Lower lobe of right lung (tissue), 2 donors: ENCODE results near the gene KIF25. TPM values are rescaled to one million over a fixed set of nuclear protein-coding genes. Genes with fewer than 3 reads are reported as not detected.

Experiments
- ATAC-seq, 2 donors: fragments of 200-7000 bp; cut with Tn5 transposase; one replicate each; pipeline ENCODE4 v1.9.1; 2020 to 2022; ENCODE audit warnings: mild to moderate bottlenecking in 2 of 2, moderate library complexity in 2 of 2
- DNase-seq: peaks from one replicate; pipeline ENCODE4 v3.0.0-alpha.2; 2020
- H3K27ac ChIP-seq: fragments of 200-600 bp; one replicate; pipeline ENCODE4 v1.8.0; 2022
- H3K27me3 ChIP-seq: fragments of 200-600 bp; one replicate; pipeline ENCODE4 v1.8.0; 2022; ENCODE audit warnings: low read depth
- H3K36me3 ChIP-seq: fragments of 200-600 bp; one replicate; pipeline ENCODE4 v1.8.0; 2022; ENCODE audit warnings: mild to moderate bottlenecking
- H3K4me1 ChIP-seq: fragments of 200-600 bp; one replicate; pipeline ENCODE4 v1.8.0; 2022
- H3K4me3 ChIP-seq: fragments of 200-600 bp; one replicate; pipeline ENCODE4 v1.8.0; 2022; ENCODE audit warnings: mild to moderate bottlenecking
- H3K9me3 ChIP-seq: fragments of 200-600 bp; one replicate; pipeline ENCODE4 v1.8.0; 2022
- intact Hi-C: fragments of 100-400 bp; cut with DNase I; formaldehyde crosslinking; loops from one replicate; pipeline ENCODE4 v1.11.0; 2022
- total RNA-seq: library from RNA; stranded (reverse); fragmentation: NEBNext Ultra II Directional; extraction: Animal tissue kit (Norgen Biotek cat#: 25700); gene quantifications from one replicate; pipeline ENCODE4 v1.2.1, GENCODE V29; 2021
- TF ChIP-seq, protein P1 (sequence below): fragments of 200-600 bp; IDR thresholded peaks from one replicate; pipeline ENCODE4 v1.8.0; 2022; ENCODE audit warnings: antibody characterized with exemption, mild to moderate bottlenecking
- donor health status: DM: no; HTN: yes; CAD: no; lungs with severe emphysema.

The KIF25 gene
- total RNA-seq, 1 donor from 2014 or later: 0.56 TPM

DNA sequence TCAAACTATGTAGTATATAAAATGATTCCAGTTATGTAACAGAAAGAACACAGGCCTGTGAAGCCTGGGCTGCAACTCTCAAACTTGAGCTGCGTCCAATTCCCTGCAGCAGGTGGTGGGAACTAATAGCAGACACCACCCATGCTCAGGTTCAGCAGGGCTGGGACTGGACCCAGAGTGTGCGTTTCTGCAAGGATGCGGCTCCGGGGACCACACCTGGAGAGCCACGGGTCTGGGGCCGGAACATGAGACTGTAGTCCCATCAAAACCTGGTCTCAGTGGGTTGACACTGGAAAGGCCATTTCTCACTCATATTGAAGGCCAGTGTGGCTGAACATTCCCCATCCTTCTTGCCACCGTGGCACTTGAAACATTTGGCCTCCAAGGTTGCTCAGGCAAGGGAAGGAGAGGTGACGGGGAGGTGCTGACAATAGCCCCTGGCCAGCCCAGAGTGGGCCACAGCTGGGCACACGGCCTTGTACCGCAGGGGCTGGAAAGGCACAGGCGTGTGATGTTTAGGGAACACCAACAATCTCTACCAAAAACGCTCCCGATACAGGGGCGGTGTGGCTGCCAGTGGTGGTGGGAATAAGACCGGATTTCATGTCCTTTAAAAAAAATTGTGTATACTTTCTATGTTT lies 43.5 kb downstream of the KIF25 start:
- no peak for ATAC-seq
- no peak for DNase-seq
- Histone ChIP-seq H3K27ac (no peak overlapping the region), H3K27me3 (no peaks in the 10 kb centered on the region), H3K36me3 (no peaks in the 10 kb centered on the region), H3K4me3 (no peak overlapping the region), H3K9me3 (peaks cover 27% of the 10 kb centered on the region), H3K4me1 (peaks cover 12% of the 10 kb centered on the region)
- TF ChIP-seq, protein P1, sequence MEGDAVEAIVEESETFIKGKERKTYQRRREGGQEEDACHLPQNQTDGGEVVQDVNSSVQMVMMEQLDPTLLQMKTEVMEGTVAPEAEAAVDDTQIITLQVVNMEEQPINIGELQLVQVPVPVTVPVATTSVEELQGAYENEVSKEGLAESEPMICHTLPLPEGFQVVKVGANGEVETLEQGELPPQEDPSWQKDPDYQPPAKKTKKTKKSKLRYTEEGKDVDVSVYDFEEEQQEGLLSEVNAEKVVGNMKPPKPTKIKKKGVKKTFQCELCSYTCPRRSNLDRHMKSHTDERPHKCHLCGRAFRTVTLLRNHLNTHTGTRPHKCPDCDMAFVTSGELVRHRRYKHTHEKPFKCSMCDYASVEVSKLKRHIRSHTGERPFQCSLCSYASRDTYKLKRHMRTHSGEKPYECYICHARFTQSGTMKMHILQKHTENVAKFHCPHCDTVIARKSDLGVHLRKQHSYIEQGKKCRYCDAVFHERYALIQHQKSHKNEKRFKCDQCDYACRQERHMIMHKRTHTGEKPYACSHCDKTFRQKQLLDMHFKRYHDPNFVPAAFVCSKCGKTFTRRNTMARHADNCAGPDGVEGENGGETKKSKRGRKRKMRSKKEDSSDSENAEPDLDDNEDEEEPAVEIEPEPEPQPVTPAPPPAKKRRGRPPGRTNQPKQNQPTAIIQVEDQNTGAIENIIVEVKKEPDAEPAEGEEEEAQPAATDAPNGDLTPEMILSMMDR: no peak
- intact Hi-C loops: no loop called here

DNA sequence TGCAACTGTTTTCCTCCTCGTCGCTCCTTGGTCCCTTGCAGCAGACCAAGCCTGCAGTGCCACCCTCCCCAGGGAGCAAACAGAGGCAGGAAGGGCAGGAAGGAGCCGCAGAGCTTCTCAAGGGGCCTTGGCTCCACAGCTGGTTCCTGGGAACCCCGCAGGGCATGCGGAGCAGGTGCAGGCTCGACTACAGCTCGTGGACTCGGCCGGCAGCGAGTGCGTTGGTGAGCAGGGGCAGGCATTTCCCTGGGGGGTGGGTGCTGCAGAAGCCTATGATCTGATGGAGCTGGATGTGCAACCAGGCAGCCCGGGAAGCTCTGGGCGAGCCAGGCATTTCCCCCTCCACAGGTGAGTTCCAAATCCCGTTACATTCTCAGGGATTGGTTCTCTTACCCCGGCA lies 44.5 kb downstream of the KIF25 start:
- ATAC-seq (no peak), DNase-seq (no peak)
- peaks cover 27% of the 10 kb centered on the region for H3K9me3 ChIP-seq
- no peak overlapping the region for H3K27ac ChIP-seq
- no peaks in the 10 kb centered on the region for H3K36me3 ChIP-seq
- intact Hi-C loops: no loop called here
- H3K4me1 ChIP-seq: peaks cover 13% of the 10 kb centered on the region
- H3K27me3 ChIP-seq: no peaks in the 10 kb centered on the region
- no peak overlapping the region for H3K4me3 ChIP-seq
- TF ChIP-seq, protein P1: no peak

DNA sequence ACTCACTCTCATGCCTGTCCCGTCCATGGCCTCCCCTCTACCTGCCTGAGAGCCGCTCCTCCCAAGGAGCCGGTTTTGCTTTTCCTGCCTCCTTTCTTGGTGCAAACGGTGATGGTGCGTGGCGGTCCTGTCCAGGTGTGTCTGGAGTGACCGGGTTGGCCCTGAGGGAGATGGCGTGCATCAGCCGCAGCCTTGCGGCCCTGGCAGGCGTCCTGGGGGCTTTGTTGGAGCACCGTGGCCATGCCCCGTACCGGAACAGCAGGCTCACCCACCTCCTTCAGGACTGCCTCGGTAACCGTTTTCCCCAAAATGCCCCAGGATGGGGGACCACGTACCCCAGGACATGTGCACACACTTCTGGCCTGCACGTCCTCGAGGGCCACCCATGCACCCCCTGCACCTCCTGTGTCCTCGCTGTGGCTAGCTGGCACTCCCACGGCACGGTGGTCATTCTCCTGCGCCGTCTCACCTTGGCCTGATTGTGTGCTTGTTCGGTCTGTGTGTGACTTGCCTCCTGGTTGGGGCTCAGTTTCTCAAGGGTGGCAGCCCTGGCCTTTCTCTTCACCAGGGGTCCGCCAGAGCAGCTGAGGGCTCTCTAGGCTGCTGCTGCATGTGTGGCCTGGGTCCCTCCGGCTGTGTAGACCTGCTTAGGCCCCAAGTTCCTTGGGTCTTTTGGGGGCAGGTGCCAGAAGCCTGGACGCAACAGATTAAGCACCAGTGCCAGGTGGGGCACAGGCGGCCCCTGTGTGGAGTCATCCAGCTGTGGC lies 45.1 kb downstream of the KIF25 start:
- TF ChIP-seq, protein P1: no peak
- Histone ChIP-seq H3K4me1 (peaks cover 13% of the 10 kb centered on the region), H3K27ac (no peak overlapping the region), H3K27me3 (no peaks in the 10 kb centered on the region), H3K36me3 (no peaks in the 10 kb centered on the region), H3K4me3 (no peak overlapping the region), H3K9me3 (peaks cover 27% of the 10 kb centered on the region)
- DNase-seq (peak; percentile 30), ATAC-seq (no peak)
- intact Hi-C loops: no loop called here

DNA sequence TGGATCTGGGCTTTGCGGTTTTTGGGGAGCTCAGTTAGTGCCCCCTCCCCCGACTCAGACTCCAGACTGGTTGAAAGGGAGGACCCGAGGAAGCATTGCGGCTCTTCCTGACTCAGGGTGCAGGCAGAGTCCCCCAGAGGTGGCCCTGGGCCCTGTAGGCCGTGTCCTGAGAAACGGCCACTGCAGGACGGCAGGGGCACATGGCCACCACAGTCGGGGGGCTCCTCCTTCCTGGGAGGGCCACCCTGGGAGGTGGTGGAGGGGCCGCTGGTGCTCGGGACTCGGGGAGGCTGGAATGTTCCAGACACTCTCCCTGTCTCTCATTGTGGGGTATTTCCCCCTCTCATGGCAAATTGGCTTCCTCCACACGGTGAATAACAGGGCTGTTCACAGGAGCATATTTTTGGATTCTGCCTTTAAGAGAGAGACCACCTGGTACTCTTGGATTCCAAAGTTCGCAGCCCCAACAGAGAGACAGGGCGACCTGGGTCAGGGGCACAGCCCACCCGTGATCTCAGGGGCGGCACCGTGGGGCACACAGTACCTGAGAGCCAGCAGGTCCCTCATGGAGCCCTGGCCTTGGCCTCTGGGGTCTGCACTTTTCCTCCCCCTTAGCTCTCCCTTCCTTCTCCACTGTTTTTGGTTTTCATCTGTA lies 45.8 kb downstream of the KIF25 start:
- H3K4me3 ChIP-seq: no peak overlapping the region
- intact Hi-C loops: no loop called here
- peaks cover 13% of the 10 kb centered on the region for H3K4me1 ChIP-seq
- no peaks in the 10 kb centered on the region for H3K36me3 ChIP-seq
- DNase-seq: peak; percentile 18
- TF ChIP-seq, protein P1: no peak
- ATAC-seq: no peak
- peaks cover 27% of the 10 kb centered on the region for H3K9me3 ChIP-seq
- no peak overlapping the region for H3K27ac ChIP-seq
- no peaks in the 10 kb centered on the region for H3K27me3 ChIP-seq

DNA sequence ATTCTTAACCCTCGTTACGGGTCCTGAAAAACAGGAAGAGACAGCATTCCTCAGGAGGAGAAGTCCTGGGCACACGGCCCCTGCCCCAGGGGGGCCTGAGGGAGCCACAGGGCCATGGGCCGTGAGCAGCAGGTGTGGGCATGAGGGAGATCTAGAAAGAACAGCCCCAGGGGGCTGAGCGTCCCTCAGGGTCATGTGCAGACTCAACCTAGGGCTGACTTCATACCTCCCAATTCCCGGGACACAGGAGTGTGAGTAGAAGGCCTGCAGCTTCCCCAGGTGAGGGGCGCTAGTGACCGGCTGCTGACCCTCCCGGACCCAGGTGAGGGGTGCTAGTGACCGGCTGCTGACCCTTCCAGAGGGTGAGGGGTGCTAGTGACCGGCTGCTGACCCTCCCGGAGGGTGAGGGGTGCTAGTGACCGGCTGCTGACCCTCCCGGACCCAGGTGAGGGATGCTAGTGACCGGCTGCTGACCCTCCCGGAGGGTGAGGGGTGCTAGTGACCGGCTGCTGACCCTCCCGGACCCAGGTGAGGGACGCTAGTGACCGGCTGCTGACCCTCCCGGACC lies 46.5 kb downstream of the KIF25 start:
- H3K4me1 ChIP-seq: peaks cover 13% of the 10 kb centered on the region
- peaks cover 23% of the 10 kb centered on the region for H3K9me3 ChIP-seq
- ATAC-seq: no peak
- DNase-seq: no peak
- no peaks in the 10 kb centered on the region for H3K27me3 ChIP-seq
- TF ChIP-seq, protein P1: no peak
- H3K27ac ChIP-seq: no peak overlapping the region
- H3K4me3 ChIP-seq: no peak overlapping the region
- no peaks in the 10 kb centered on the region for H3K36me3 ChIP-seq
- intact Hi-C loops: no loop called here
